K562 (cell line): ENCODE results near the gene VPS45. TPM values are rescaled to one million over a fixed set of nuclear protein-coding genes. Genes with fewer than 3 reads are reported as not detected.

Experiments used
- ATAC-seq: fragments of 200-7000 bp; cut with Tn5 transposase; 3 replicates; pipeline ENCODE4 v1.9.1; 2020; ENCODE audit warnings: moderate library complexity
- BruUV-seq: library from RNA; stranded (reverse); fragments of 400-500 nt; replicated peaks from 2 replicates; lab custom pipeline; 2021; lab: Mats Ljungman, UMichigan
- CTCF ChIA-PET: fragments of 300-600 bp; formaldehyde crosslinking; extraction: SDS; loops from one replicate; lab custom pipeline; 2021; ENCODE audit warnings: low intra/inter-chr PET ratio; lab: Yijun Ruan, JAX
- POLR2A ChIA-PET: fragments of 300-600, 350-650 bp; sonication (Branson Sonifier 250); formaldehyde crosslinking; extraction: SDS; loops from one replicate; lab custom pipeline; 2021; ENCODE audit warnings: antibody characterized with exemption, inconsistent platforms; lab: Yijun Ruan, JAX
- DNase-seq, 4 experiments: peaks; one replicate each; pipeline versions ENCODE4 v3.0.0 to v3.0.0-alpha.2; 2011 to 2018; ENCODE audit warnings: low spot score in 3 of 4, mixed read lengths in 3 of 4; ENCODE audit errors: extremely low read depth in 1 of 4
- FAIRE-seq: peaks from 2 replicates; lab custom pipeline; 2011; peaks lifted over from hg19 to GRCh38; lab: Jason Lieb, UNC
- H2AFZ ChIP-seq: 2 replicates; pipeline ENCODE4 v1.6.0; 2011; ENCODE audit warnings: low read depth, low read length, control low read depth, inconsistent platforms
- H3K27ac ChIP-seq: fragments of 200-600 bp; 3 replicates; pipeline ENCODE4 v1.8.0; 2011; ENCODE audit warnings: low read depth, mild to moderate bottlenecking, control low read depth, inconsistent platforms, low read length, moderate library complexity, mixed read lengths; ENCODE audit errors: extremely low read depth
- H3K27me3 ChIP-seq, 2 experiments: fragments of 300-600 bp in 1 of 2; 2 replicates in 1 of 2; 3 replicates in 1 of 2; pipeline versions ENCODE4 v1.6.0 to v1.8.0; 2011; ENCODE audit warnings: inconsistent platforms in 2 of 2, low read length in 2 of 2, mild to moderate bottlenecking in 1 of 2, mixed read lengths in 1 of 2, moderate library complexity in 1 of 2; ENCODE audit not compliant: control insufficient read depth in 2 of 2, insufficient read depth in 2 of 2
- H3K36me3 ChIP-seq: fragments of 300-600 bp; 3 replicates; pipeline ENCODE4 v1.8.0; 2011; ENCODE audit warnings: mild to moderate bottlenecking, low read length, inconsistent platforms; ENCODE audit not compliant: control insufficient read depth, insufficient read depth
- H3K4me1 ChIP-seq, 2 experiments: fragments of 200-600 bp in 1 of 2; replicated peaks in 1 of 2; 2 replicates in 1 of 2; 3 replicates in 1 of 2; pipeline versions ENCODE4 v1.5.1 to v1.8.0; 2011; ENCODE audit warnings: inconsistent platforms in 2 of 2, low read length in 2 of 2, mild to moderate bottlenecking in 1 of 2, mixed read lengths in 1 of 2, moderate library complexity in 1 of 2; ENCODE audit not compliant: control insufficient read depth in 2 of 2, insufficient read depth in 2 of 2
- H3K4me2 ChIP-seq: 2 replicates; pipeline ENCODE4 v1.6.1; 2011; ENCODE audit warnings: low read length, control low read depth, inconsistent platforms, mixed read lengths; ENCODE audit not compliant: insufficient read depth
- H3K4me3 ChIP-seq: fragments of 200-600 bp; sonication (generic), shearing (Covaris generic); 2 replicates; pipeline ENCODE4 v1.5.1; 2016; ENCODE audit warnings: control low read depth, inconsistent platforms
- H3K79me2 ChIP-seq: fragments of 200-600 bp; 3 replicates; pipeline ENCODE4 v1.8.0; 2011; ENCODE audit warnings: low read length, inconsistent platforms; ENCODE audit not compliant: control insufficient read depth, insufficient read depth
- H3K9ac ChIP-seq, 2 experiments: 2 replicates each; pipeline versions ENCODE4 v1.6.0 to v1.6.1; 2011; ENCODE audit warnings: low read depth in 2 of 2, low read length in 2 of 2, control low read depth in 1 of 2, inconsistent platforms in 1 of 2, mild to moderate bottlenecking in 1 of 2, mixed read lengths in 1 of 2; ENCODE audit not compliant: insufficient read depth in 1 of 2
- H3K9me1 ChIP-seq: one replicate; pipeline ENCODE4 v1.6.0; 2011; ENCODE audit warnings: inconsistent platforms, mild to moderate bottlenecking, low read length, moderate library complexity; ENCODE audit not compliant: control insufficient read depth, insufficient read depth
- H3K9me3 ChIP-seq: replicated peaks from 2 replicates; pipeline ENCODE4 v1.5.1; 2011; ENCODE audit warnings: low read depth, low read length, inconsistent platforms; ENCODE audit not compliant: control insufficient read depth, insufficient read depth
- H4K20me1 ChIP-seq: replicated peaks from 2 replicates; pipeline ENCODE4 v1.6.1; 2011; ENCODE audit warnings: low read length, inconsistent platforms, mixed read lengths; ENCODE audit not compliant: control insufficient read depth, insufficient read depth
- BDP1 ChIP-seq: IDR thresholded peaks from 3 replicates; pipeline ENCODE4 v1.6.1; 2011; ENCODE audit not compliant: insufficient read length, insufficient read depth
- COPS2 ChIP-seq: fragments of 450-650 bp; conservative IDR thresholded peaks from 2 replicates; pipeline ENCODE4 v1.6.1; 2016; ENCODE audit warnings: mild to moderate bottlenecking, moderate library complexity
- CTCF ChIP-seq, 3 experiments: IDR thresholded peaks in 2 of 3; conservative IDR thresholded peaks in 1 of 3; 2 replicates each; pipeline ENCODE4 v1.5.1; 2011 to 2012; ENCODE audit warnings: low read length in 3 of 3, mild to moderate bottlenecking in 3 of 3, control low read depth in 2 of 3, improper control_type of control experiment in 1 of 3, inconsistent platforms in 1 of 3, low read depth in 1 of 3, mixed read lengths in 1 of 3, moderate library complexity in 1 of 3; ENCODE audit not compliant: insufficient read depth in 2 of 3
- DMBX1 ChIP-seq: fragments of 250-450 bp; sonication (Bioruptor Pico); IDR thresholded peaks from 2 replicates; pipeline ENCODE4 v1.8.0; 2022; ENCODE audit warnings: inconsistent platforms, mild to moderate bottlenecking, moderate library complexity, borderline replicate concordance
- POLR2AphosphoS2 ChIP-seq: IDR thresholded peaks from 2 replicates; pipeline ENCODE4 v1.6.1; 2012; ENCODE audit warnings: low read length, improper control_type of control experiment
- RBM25 ChIP-seq: fragments of 200-400 bp; formaldehyde crosslinking; IDR thresholded peaks from 2 replicates; pipeline ENCODE4 v1.6.1; 2018; ENCODE audit warnings: low read length, low read depth, moderate library complexity; ENCODE audit not compliant: severe bottlenecking
- ZBTB40 ChIP-seq, 2 experiments: fragments of 450-650 bp in 1 of 2; sonication (generic) in 1 of 2; formaldehyde crosslinking in 1 of 2; IDR thresholded peaks; 2 replicates each; pipeline versions ENCODE4 v1.7.1 to v1.9.0; 2016 to 2022; ENCODE audit warnings: inconsistent platforms in 1 of 2, mild to moderate bottlenecking in 1 of 2, missing genetic modification reagents in 1 of 2
- WGBS: fragments of 100-300 bp; shearing (Covaris generic); methylation state at CpG from one replicate; pipeline ENCODE4 v1.1.6; 2016; ENCODE audit warnings: low coverage, mixed read lengths; ENCODE audit not compliant: insufficient coverage; ENCODE audit errors: missing lambda C conversion rate; 5-methylcytosine and 5-hydroxymethylcytosine counted together
- in situ Hi-C: fragments of 300-500 bp; cut with MboI; formaldehyde crosslinking; loops from 4 replicates; pipeline ENCODE4 v1.15.0; 2018; ENCODE audit warnings: inconsistent platforms, mixed read lengths
- intact Hi-C: fragments of 100-400 bp; cut with micrococcal nuclease; formaldehyde crosslinking; loops from 2 replicates; pipeline ENCODE4 v1.14.2; 2022
- polyA plus RNA-seq, 8 experiments: library from polyadenylated mRNA; depleted of rRNA in 4 of 8; stranded (reverse) in 5 of 8; unstranded in 3 of 8; fragments of >200 nt; fragmentation: Nextera tagmentation in 2 of 8; fragmentation: Illumina TruSeq in 1 of 8; extraction: Ambion mirVana in 2 of 8; extraction: Trizol in 1 of 8; gene quantifications; 2 replicates each; pipeline versions ENCODE4 v1.2.1 to v1.2.3, GENCODE V29; 2011 to 2014; ENCODE audit warnings: inconsistent platforms in 1 of 8, missing spikeins in 1 of 8
- total RNA-seq, 7 experiments: library from RNA; depleted of rRNA in 6 of 7; stranded (reverse); fragments of >200 nt in 6 of 7; fragmentation: Illumina TruSeq in 2 of 7; extraction: Trizol in 2 of 7; gene quantifications; 2 replicates each; pipeline versions ENCODE4 v1.2.1 to v1.2.3, GENCODE V29; 2011 to 2021; ENCODE audit warnings: low replicate concordance in 1 of 7

VPS45 gene
- total and polyA plus RNA-seq, 9 of the 15 experiments (the other 6 are each of a cell fraction or from before 2014, with no cell fraction given) = 17.9 to 48.2 (median 34.4) TPM

- peak; percentile 13; the same call in 1 of the 2 replicates for TF ChIP-seq DMBX1
Observed at GRCh38 chr1:150186438-150186788, 118.8 kb downstream of the VPS45 start (continued).

GRCh38 chr1:150186789-150187559, 119.4 kb downstream of the VPS45 start:
- H3K79me2 ChIP-seq = no peaks in the 10 kb centered on the region
- H3K9me3 ChIP-seq = no peaks in the 10 kb centered on the region
- H3K4me2 ChIP-seq = peak overlapping the region; percentile 57
- no peaks in the 10 kb centered on the region for H3K36me3 ChIP-seq
- H3K4me1 ChIP-seq = peaks cover 4 to 12% of the 10 kb centered on the region in 2 experiments; a peak in 4 of 5 replicates
- ChIA-PET POLR2A (interaction anchor here (0.6 to 2.9 kb wide), 16 partner anchors 9 to 852 kb away, joined by 3 to 27 read pairs (median 3); a partner anchor contains a TSS), CTCF (interaction anchor here (0.6 to 2.2 kb wide), 6 partner anchors 94 to 299 kb away, joined by 3 to 19 read pairs (median 6); a partner anchor contains a TSS)
- H3K27ac ChIP-seq = peak overlapping the region; percentile 73; the same call in 2 of the 3 replicates
- peak; percentile 89 for ATAC-seq
- in situ Hi-C loops = no loop called here
- peak; percentile 78 for FAIRE-seq
- intact Hi-C loops = loop anchor here (2.0 to 5.0 kb wide), 3 partner anchors 18 to 225 kb away; partner anchors contain the start of gene VPS45
- WGBS = 7% methylated on average over 9 of the region's 10 CpGs
- no peaks in the 10 kb centered on the region for H4K20me1 ChIP-seq
- H3K27me3 ChIP-seq = no peaks in the 10 kb centered on the region
- no TSS peak for BruUV-seq
- DNase-seq = peak; percentile 62 to 76 (median 64)
- peak overlapping the region; percentile 78 for H2AFZ ChIP-seq
- H3K9me1 ChIP-seq = no peaks in the 10 kb centered on the region
- H3K9ac ChIP-seq = peak overlapping the region in 1 of 2 experiments; percentile 24; a peak in 2 of 4 replicates
- no peak overlapping the region for H3K4me3 ChIP-seq
- TF ChIP-seq COPS2 (no peak), POLR2AphosphoS2 (no peak), ZBTB40 (IDR thresholded peaks at IDR 0.05) (peak; percentile 42; the same call in 1 of the 2 replicates), ZBTB40 (CRISPR knock-in tag; IDR thresholded peaks at IDR 0.05) (no peak), RBM25 (peak; percentile 77), BDP1 (no peak), CTCF (IDR thresholded peaks at IDR 0.05 in 2 of 3, conservative IDR thresholded peaks at IDR 0.05 in 1 of 3; ENCODE audit: insufficient read depth in 2 of 3, low read depth in 1 of 3, low read length in 3 of 3) (peak; percentile 29 to 72 (median 51); a peak in 5 of 6 replicates)
